HG03159 (cell line): ENCODE data around the gene PI4KB.

Experiments used
- ATAC-seq: cut with Tn5 transposase; IDR thresholded peaks from one replicate; pipeline ENCODE4 v1.9.1; 2021; ENCODE audit warnings: mild to moderate bottlenecking, moderate library complexity; ENCODE audit not compliant: unreplicated experiment

Gene PI4KB

DNA sequence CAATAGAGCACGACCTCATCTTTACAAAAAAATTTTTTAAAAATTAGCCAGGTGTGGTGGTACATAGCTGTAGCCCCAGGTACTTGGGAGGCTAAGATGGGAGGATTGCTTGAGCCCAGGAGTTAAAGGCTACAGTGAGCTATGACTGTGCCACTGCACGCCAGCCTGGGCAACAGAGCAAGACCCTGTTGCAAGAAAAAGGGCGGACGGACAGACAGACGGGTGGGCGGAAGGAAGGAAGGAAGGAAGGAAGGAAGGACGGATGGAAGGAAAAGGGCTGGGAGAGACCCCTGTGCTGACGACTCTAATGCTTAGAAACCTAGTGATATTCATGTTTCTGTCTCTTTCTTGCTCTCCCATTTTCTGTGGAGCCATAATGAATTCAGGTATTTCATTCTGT lies 14.4 kb downstream of the PI4KB start:
- no peak for ATAC-seq

DNA sequence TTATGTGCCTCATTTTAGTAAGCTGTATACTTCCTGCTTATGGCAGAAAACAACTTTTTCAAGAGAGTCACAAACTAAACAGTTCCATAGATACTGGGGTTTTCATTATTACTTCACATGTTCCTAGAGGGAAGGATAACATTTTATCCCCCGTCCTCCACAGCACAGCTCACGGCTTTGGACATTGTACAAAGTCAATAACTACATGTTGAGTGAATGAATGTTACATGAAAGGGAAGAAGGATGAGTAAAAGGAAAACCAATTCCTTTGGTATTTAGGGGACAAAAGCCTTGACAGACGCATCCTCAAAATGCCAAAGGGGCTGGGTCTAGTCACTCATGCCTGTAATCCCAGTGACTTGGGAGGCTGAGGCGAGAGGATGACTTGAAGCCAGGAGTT lies 14.8 kb downstream of the PI4KB start:
- ATAC-seq: no peak

DNA sequence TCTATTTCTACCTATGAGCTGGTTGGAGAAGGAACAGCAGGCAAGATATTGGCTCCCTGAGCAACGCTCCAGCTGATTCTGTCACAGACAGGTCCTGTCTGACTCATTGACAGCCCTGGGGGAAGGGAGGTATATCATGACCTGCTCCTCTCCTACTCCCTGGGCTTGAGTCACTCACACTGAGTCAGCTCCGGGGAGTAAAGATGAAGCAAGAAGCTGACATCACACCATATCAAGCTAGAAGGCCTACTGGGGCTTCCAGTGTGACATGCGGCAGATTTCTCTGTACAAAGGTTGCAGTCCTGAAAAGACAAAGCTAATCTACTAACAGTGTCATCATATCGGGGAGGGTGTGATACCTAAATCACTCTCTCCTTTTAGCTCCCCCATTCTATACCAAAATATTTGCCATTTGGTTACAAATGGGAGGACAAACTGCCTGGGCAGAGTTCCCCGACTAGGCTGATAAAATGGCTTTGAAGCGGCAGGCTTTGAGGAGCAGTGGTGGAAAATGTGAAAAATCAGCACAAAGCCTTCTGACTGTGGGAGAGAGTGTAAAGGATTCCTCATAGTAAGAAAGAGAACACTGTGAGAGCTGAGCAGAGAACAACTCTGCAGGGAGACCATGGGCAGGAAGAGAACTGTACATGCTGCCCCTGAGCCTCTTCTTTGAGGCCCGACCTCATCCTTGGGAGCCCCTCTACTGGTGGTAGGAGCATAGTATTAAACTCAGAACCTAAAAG lies 15.5 kb downstream of the PI4KB start:
- ATAC-seq: no peak

DNA sequence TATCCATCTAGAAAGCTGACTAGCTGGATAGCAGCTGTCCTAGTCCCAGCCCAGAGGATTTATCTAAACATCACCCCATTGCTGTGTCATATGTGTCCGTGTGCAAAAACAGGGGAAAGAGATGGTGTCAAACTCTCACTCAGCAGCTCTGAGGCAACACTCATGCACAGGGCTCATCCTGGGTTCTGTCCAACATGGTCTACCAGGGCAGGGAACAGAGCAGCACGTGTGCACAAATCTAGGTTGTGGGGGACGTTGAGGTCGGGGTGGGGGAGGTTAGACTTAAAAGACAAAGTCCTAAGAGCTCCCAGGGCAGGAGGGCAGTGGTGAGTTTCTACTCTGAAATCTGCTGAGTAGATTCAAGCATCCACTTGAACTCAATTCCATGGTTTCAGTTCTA lies 16.2 kb downstream of the PI4KB start:
- no peak for ATAC-seq

DNA sequence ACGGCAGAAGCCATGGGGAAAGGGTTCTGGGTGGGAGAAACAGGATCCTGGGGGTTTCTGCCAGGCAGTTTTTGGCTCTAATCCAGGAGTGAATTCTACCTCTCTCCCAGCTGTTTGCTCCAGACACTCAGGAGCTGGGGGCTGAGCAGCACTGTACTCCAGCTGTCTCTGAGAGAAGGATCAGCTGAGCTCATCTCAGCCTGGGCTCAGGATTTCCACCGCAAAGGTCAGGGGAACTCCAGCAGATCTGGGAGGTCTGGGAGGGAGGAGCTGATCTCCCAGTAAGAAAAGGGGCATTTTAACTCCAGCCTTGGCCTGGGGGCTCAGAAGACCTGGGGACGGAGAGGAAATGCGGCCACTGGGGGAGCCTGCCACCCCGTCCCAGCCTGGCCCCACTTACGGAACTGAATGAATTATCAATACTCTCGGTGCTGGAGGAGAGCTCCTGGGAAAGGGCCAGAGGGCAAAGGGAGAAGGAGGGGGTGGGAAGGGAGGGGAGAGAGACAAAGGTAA lies 17.3 kb downstream of the PI4KB start:
- no peak for ATAC-seq

DNA sequence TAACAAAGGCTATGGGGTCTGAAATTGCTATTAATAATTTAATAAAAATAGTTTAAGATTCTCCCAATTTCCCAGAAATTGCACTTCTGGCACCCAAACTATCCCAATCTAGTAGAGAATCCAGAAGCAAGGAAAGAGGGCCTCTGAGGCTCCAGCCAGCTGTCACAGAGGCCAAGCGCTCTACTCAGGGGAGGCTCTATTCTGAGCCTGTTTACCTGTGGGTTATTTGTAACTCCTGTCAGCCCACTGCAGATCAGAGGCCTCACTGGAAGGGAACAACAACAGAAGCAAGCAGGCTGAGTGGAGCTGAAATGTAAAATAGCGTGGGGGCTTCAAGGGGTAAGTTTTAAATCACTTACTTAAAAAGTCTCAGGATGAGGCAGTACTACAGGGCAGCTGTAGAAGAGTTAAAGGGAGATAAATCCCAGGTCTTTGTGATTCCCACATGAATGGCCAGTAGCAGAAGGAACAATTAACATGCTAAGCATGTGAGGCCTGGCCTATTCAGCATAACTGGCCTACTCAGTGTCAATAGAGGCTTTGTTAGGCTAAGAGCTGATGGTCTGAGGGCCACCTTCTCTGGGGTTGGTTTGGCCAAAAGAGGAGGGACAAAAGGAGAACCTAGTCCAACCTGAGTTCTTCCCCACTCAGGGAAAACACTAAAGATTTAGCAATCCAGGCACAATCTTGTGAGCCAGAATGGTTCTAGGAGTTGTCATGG lies 32.3 kb downstream of the PI4KB start:
- no peak for ATAC-seq

DNA sequence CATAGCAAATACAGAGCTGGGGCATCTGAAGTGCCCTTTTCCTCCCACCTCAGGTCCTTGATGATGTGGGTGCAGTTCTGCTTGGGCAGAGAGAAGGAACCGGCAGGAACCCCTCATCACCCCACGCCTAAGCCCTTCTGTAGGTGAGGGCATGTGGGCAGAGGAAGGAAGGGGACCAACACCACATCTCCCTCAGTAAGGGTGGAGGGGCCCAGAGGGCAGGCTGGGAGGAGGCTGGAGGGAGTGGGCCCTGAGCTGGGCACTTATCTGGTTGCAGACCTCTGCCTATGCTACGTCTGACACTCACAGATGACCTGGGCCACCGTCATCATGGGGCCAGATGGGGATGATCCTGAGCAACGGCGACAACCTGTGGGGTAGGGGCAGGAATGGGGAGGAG lies 34.1 kb downstream of the PI4KB start:
- no peak for ATAC-seq

DNA sequence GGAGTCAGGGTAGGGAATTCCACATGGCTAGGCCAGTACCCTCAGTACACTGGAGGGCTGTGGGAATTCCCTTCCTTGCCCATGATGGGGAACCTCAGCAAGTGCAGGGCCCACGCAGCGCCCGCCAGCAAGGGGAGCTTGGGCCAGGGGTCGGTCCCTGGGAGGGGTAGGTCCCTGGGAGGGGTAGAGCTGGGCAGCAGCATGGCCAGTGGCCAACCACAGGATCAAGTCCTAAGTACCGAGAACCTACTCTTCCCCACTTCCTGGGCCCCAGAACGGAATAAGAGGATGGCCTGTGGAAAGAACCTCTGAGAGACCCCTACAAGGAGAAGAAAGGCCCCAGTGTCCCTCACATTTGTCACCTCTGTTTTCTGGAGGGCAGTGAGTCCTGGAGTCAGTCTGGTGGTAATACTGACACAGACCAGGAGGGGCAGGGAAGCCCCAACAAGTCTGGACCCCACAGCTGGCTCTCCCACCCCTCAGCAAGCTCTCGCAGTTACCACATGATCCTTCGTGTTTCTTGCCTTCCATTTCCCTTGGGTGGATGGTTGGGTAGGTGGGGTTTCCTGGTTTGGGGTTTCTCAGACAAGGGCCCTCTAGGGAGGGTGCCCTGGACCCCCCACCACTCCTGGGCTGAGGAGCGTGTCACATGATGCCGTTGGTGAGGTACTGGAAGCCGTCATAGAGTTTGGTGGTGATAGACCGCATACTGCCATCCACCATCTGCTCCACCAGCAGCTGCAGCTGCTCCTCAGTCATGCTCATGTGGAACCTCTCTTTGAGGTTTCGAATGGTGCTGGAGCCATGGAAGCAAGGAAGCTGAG lies 34.8 kb downstream of the PI4KB start:
- no peak for ATAC-seq

DNA sequence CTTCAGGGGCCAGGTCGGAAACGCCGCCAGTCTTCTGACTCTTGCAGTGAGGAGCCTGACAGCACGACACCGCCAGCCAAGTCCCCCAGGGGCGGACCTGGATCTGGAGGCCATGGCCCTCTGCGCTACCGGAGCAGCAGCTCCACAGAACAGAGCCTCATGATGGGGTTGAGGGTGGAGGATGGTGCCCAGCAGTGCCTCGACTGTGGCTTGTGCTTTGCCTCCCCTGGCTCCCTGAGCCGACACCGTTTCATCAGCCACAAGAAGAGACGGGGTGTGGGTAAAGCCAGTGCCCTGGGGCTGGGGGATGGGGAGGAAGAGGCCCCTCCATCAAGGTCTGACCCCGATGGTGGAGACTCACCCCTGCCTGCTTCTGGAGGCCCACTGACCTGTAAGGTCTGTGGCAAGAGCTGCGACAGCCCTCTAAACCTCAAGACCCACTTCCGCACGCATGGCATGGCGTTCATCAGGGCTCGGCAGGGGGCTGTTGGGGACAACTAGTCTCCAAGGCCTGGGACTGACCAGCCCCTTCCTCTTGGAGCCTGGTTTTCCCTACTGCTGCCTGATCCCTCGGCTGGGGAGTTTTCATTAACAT lies 36.4 kb downstream of the PI4KB start:
- no peak for ATAC-seq

DNA sequence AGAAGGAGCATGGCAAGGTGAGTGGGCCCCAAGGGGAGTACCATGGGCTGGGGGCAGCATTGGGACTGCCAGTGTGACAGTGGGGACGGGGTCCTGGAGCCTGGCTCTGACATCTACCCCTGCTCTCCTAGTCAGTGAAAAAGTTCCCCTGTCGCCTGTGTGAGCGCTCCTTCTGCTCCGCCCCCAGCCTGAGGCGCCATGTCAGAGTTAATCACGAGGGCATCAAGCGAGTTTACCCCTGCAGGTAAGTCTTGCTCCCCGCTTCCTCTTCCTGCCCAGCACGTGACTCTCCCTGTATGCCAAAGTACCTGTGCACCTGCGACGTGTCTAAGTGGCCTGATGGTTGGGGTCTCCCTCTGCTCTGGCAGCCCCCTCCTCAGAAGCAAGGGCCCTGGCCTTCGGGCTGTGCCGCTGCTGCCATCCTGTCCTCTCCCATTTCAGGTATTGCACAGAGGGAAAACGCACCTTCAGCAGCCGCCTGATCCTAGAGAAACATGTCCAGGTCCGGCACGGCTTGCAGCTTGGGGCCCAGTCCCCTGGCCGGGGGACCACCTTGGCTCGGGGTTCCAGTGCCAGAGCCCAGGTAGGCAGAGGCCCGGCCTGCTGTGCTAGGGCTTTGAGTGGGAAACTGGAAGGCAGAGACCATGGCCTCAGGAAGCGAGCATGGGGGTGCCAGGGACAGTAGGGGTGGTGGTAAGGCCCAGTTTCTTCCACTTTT lies 37.1 kb downstream of the PI4KB start:
- no peak for ATAC-seq

DNA sequence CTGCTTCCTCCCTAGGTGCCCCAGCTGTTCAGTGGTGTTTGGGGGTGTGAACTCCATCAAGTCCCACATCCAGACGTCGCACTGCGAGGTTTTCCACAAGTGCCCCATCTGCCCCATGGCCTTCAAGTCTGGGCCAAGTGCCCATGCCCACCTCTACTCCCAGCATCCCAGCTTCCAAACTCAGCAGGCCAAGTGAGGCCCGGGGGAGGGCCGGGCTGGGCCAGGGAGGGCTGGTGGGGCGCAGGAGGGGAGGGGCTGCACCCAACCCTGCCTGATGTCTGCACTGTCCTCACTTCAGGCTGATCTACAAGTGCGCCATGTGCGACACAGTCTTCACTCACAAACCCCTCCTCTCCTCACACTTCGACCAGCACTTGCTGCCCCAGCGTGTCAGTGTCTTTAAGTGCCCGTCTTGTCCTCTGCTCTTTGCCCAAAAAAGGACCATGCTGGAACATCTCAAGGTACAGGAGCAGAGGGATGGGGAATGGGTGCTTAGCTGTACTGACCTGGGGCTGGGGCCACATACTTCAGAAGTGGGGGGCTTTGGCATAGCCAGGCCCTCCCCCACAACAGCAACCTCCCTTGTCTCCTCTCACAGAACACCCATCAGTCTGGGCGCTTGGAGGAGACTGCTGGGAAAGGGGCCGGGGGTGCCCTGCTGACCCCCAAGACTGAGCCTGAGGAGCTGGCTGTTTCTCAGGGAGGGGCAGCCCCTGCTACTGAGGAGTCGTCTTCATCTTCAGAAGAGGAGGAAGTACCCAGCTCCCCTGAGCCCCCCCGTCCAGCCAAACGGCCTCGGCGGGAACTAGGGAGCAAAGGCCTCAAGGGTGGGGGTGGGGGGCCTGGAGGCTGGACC lies 37.9 kb downstream of the PI4KB start:
- no peak for ATAC-seq

DNA sequence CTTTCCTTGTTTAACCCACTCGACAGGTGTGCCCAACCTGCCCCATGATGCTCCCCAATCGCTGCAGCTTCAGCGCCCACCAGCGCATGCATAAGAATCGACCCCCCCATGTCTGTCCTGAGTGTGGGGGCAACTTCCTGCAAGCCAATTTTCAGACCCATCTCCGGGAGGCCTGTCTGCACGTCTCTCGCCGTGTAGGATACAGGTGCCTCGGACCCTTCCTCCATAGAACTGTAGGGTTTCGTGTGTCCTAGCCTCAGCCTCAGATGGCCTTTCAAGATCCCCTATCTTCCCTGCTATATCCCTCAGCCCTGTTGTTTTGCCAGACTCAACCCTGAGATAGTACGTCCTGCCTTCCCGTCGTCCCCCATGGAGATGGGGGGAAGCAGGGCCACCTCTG lies 38.7 kb downstream of the PI4KB start:
- no peak for ATAC-seq

DNA sequence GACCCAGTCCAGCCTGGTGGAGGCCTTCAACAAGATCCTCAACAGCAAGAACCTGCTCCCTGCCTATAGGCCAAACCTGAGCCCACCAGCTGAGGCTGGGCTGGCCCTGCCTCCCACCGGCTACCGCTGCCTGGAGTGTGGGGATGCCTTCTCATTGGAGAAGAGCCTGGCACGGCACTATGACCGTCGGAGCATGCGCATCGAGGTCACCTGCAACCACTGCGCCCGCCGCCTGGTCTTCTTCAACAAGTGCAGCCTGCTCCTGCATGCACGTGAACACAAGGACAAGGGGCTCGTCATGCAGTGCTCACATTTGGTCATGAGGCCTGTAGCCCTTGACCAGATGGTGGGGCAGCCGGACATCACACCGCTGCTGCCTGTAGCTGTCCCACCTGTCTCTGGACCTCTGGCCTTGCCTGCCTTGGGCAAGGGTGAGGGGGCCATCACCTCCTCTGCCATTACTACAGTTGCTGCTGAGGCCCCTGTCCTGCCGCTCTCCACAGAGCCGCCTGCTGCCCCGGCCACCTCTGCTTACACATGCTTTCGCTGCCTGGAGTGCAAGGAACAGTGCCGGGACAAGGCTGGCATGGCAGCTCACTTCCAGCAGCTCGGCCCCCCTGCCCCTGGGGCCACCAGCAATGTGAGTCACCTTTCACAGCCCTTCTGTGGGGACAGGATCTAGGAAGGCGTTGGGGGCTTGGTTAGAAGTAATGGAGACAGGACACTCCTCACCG lies 39.3 kb downstream of the PI4KB start:
- no peak for ATAC-seq

DNA sequence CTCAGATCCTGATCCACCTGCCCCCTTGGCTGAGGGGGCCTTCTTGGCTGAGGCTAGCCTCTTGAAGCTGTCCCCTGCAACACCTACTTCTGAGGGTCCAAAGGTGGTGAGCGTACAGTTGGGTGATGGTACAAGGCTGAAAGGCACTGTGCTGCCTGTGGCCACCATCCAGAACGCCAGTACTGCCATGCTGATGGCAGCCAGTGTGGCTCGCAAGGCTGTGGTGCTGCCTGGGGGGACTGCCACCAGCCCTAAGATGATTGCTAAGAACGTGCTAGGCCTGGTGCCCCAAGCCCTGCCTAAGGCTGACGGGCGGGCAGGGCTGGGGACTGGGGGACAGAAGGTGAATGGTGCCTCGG lies 39.9 kb downstream of the PI4KB start:
- no peak for ATAC-seq

DNA sequence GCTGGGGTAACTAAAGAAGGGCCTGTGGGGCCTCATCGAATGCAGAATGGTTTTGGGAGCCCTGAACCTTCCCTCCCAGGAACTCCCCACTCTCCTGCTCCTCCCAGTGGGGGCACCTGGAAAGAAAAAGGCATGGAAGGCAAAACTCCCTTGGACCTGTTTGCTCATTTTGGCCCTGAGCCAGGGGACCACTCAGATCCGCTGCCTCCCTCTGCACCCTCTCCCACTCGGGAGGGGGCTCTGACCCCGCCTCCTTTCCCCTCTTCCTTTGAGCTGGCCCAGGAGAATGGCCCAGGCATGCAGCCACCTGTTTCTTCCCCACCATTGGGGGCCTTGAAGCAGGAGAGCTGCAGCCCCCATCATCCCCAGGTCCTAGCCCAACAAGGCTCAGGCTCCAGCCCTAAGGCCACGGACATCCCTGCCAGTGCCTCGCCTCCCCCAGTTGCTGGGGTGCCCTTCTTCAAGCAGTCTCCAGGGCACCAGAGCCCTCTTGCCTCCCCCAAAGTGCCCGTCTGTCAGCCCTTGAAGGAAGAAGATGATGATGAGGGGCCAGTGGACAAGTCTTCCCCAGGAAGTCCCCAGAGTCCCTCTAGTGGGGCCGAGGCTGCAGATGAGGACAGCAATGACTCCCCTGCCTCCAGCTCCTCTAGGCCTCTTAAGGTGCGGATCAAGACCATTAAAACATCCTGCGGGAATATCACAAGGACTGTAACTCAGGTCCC lies 40.4 kb downstream of the PI4KB start:
- no peak for ATAC-seq

DNA sequence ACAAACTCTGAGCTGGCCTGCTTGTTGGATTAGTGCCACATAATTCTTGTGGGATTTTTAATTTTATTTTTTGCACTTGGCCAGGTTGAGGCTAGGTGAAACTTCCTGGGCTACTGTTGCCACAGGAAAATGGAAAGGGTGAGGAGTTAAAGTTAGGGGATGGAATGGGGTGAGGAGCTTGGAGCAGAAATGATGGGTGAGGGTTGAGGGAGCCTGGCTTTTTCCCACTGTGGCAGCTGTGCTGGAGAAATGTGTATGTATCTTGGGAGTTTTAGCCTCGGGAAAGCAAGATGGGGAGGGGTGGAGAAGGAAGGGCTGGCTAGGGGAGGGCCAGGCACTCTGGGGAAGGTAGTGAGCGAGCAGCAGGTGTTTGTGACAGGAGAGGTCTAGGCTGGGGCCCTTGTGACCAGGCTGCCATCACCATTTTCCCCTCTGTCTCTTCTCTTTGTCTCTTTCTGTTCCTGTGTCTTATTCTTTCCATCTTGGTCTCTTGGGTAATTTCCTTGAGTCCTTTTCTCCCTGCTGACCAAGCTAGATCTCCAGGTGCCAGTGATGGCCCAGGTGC lies 43.1 kb downstream of the PI4KB start:
- no peak for ATAC-seq

DNA sequence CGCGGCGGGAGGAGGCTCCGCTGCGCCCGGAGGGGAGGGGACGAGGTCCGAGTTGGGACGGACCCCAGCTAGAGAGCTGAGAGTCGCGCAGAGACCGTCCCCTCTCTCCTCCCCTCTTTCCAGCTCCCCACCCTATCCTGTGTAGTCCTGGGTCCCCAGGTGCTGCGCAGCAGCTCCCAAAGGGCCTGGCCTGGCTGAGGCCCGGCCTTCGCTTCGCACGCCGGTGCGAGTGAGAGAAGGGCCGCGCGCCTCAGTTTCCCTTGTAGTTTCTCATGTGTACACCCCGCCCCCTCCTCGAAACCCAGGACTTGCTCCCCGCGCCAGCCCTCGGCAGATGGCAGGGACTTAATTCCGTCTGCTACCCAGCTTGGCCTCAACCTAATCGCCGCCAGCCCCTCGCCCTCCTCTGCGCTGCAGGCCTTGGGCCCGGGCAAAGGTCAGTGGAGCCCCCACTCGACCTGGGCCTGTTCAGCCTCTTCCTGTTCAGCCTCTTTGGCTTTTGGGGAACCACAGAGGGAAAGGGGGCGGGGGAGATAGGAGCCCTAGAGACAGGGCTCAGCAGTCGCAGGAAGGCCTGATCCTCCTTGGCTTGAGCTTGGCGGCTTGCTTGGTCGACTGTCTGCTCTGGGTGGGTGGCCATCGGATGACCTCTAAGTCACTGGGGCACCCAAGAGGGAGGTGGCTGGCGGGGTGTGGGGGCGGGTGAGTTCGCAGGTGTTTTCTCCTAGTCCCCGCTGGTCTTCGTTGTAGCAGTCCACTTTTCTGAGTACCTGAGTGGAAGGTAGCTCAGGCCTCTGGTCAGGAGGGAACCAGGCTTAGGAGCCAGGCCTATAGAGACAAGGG lies 44.1 kb downstream of the PI4KB start:
- no peak for ATAC-seq
